OCI-LY3 (cell line): ENCODE data around the gene TSN.
"Not testable (repeated sequence)": the region's sequence is repeated elsewhere in the genome, so short reads cannot be mapped to it uniquely, and the experiment has no call there.

Experiments
- H2AFZ ChIP-seq: fragments of 200-600, 300-600 bp; shearing (Covaris generic); 2 replicates; pipeline ENCODE4 v1.6.0; 2014; ENCODE audit warnings: antibody characterized with exemption, low read depth, low read length
- H3K27ac ChIP-seq: fragments of 200-600, 300-600 bp; sonication (generic); 2 replicates; pipeline ENCODE4 v1.5.1; 2014; ENCODE audit warnings: mild to moderate bottlenecking, low read length, moderate library complexity, mixed read lengths
- H3K27me3 ChIP-seq: fragments of 200-600, 300-600 bp; sonication (generic); 2 replicates; pipeline ENCODE4 v1.6.1; 2014; ENCODE audit warnings: low read depth, low read length, mixed read lengths
- H3K36me3 ChIP-seq: fragments of 200-600, 300-600 bp; sonication (generic); replicated peaks from 2 replicates; pipeline ENCODE3; 2014; ENCODE audit warnings: low read depth, low read length, mixed read lengths
- H3K4me1 ChIP-seq: fragments of 300-600, 200-600 bp; sonication (generic); 2 replicates; pipeline ENCODE4 v1.6.1; 2014; ENCODE audit warnings: low read length, mixed read lengths
- H3K4me2 ChIP-seq: fragments of 200-600, 300-600 bp; sonication (generic); 2 replicates; pipeline ENCODE4 v1.6.1; 2014; ENCODE audit warnings: low read length, mixed read lengths
- H3K4me3 ChIP-seq: fragments of 300-600, 200-600 bp; sonication (generic); 2 replicates; pipeline ENCODE4 v1.5.1; 2014; ENCODE audit warnings: antibody characterized with exemption, mild to moderate bottlenecking, low read length, moderate library complexity
- H3K79me2 ChIP-seq: fragments of 300-600, 200-600 bp; shearing (Covaris generic); 2 replicates; pipeline ENCODE4 v1.6.1; 2014; ENCODE audit warnings: mild to moderate bottlenecking, low read length, mixed read lengths
- H3K9ac ChIP-seq: fragments of 300-600, 200-600 bp; shearing (Covaris generic); 2 replicates; pipeline ENCODE4 v1.6.0; 2014; ENCODE audit warnings: mild to moderate bottlenecking, low read length, moderate library complexity
- H3K9me3 ChIP-seq: fragments of 200-600, 300-600 bp; shearing (Covaris generic); 2 replicates; pipeline ENCODE4 v1.6.1; 2014; ENCODE audit warnings: low read length, mixed read lengths; ENCODE audit not compliant: insufficient read depth
- H4K20me1 ChIP-seq: fragments of 200-600, 300-600 bp; sonication (generic); 2 replicates; pipeline ENCODE4 v1.6.1; 2016; ENCODE audit warnings: low read length, mixed read lengths; ENCODE audit not compliant: insufficient read depth
- CTCF ChIP-seq: fragments of 200-600, 300-600 bp; sonication (generic); IDR thresholded peaks from 2 replicates; pipeline ENCODE4 v1.5.1; 2014; ENCODE audit warnings: antibody characterized with exemption, low read length, low read depth
- EZH2phosphoT487 ChIP-seq: fragments of 200-600 bp; shearing (Covaris generic); IDR thresholded peaks from 2 replicates; pipeline ENCODE4 v1.6.1; 2018; ENCODE audit warnings: antibody characterized with exemption, mixed run types, low read depth

Gene TSN

GRCh38 chr2:121804340-121804739, 48.9 kb downstream of the TSN start:
- Histone ChIP-seq H3K27ac (peak overlapping the region; percentile 2; the same call in 1 of the 2 replicates), H3K27me3 (no peaks in the 10 kb centered on the region), H3K79me2 (no peaks in the 10 kb centered on the region), H2AFZ (0 out of 2 replicates have a peak overlapping the region, but pooled peaks have one; percentile 26), H3K36me3 (peaks cover 9% of the 10 kb centered on the region), H3K4me2 (peak overlapping the region; percentile 30), H3K9ac (peak overlapping the region; percentile 4; the same call in 1 of the 2 replicates), H3K9me3 (peaks cover 11% of the 10 kb centered on the region), H4K20me1 (no peaks in the 10 kb centered on the region), H3K4me1 (peaks cover 28% of the 10 kb centered on the region), H3K4me3 (peak overlapping the region; percentile 3)
- no peak for TF ChIP-seq CTCF
- TF ChIP-seq EZH2phosphoT487, result no peak

GRCh38 chr2:121804997-121805765, 49.7 kb downstream of the TSN start:
- Histone ChIP-seq H3K4me3 (peak overlapping the region; percentile 3; the same call in 1 of the 2 replicates), H3K27ac (peak overlapping the region; percentile 2; the same call in 1 of the 2 replicates), H3K9ac (0 out of 2 replicates have a peak overlapping the region, but pooled peaks have one; percentile 4)

GRCh38 chr2:121805766-121806143, 50.3 kb downstream of the TSN start:
- Histone ChIP-seq H3K27me3 (no peaks in the 10 kb centered on the region), H3K4me2 (peak overlapping the region; percentile 30; the same call in 1 of the 2 replicates), H2AFZ (peak overlapping the region; percentile 61), H4K20me1 (no peaks in the 10 kb centered on the region), H3K79me2 (no peaks in the 10 kb centered on the region), H3K4me1 (peaks cover 28% of the 10 kb centered on the region), H3K36me3 (peaks cover 9% of the 10 kb centered on the region), H3K27ac (no peak overlapping the region), H3K4me3 (no peak overlapping the region), H3K9ac (no peak overlapping the region), H3K9me3 (peaks cover 11% of the 10 kb centered on the region)
- TF ChIP-seq CTCF (no peak), EZH2phosphoT487 (no peak)

More at GRCh38 chr2:121804997-121805765, 49.7 kb downstream of the TSN start:
- TF ChIP-seq EZH2phosphoT487, result no peak
- no peak for TF ChIP-seq CTCF
- Histone ChIP-seq H3K9me3 (peaks cover 11% of the 10 kb centered on the region), H3K4me1 (peaks cover 28% of the 10 kb centered on the region), H3K79me2 (no peaks in the 10 kb centered on the region), H3K27me3 (no peaks in the 10 kb centered on the region), H2AFZ (peak overlapping the region; percentile 61), H3K36me3 (peaks cover 9% of the 10 kb centered on the region), H3K4me2 (peak overlapping the region; percentile 30), H4K20me1 (no peaks in the 10 kb centered on the region)

- not testable (repeated sequence) for H3K36me3 ChIP-seq, H3K4me2 ChIP-seq, H3K27ac ChIP-seq, H3K9me3 ChIP-seq, H3K9ac ChIP-seq, H2AFZ ChIP-seq, H4K20me1 ChIP-seq, H3K4me3 ChIP-seq, H3K79me2 ChIP-seq, H3K27me3 ChIP-seq
- H3K4me1 ChIP-seq, result peaks cover 30% of the 10 kb centered on the region
Observed at GRCh38 chr2:121807771-121808170, 52.3 kb downstream of the TSN start.
